GM18858 (cell line): ENCODE measurements around the gene MEF2C.

Experiments
- ATAC-seq: cut with Tn5 transposase; IDR thresholded peaks from one replicate; pipeline ENCODE4 v1.9.1; 2021; ENCODE audit not compliant: unreplicated experiment

MEF2C gene

GRCh38 chr5:88830567-88830966, 52.4 kb downstream of the MEF2C start:
- ATAC-seq = no peak

GRCh38 chr5:88829775-88830174, 53.2 kb downstream of the MEF2C start:
- no peak for ATAC-seq

GRCh38 chr5:88829054-88829453, 53.9 kb downstream of the MEF2C start:
- no peak for ATAC-seq

GRCh38 chr5:88827997-88828396, 55.0 kb downstream of the MEF2C start:
- ATAC-seq = no peak

GRCh38 chr5:88826646-88827585, 56.1 kb downstream of the MEF2C start:
- ATAC-seq = peak; percentile 63

GRCh38 chr5:88825584-88826315, 57.2 kb downstream of the MEF2C start:
- no peak for ATAC-seq

GRCh38 chr5:88824892-88825583, 57.9 kb downstream of the MEF2C start:
- ATAC-seq = no peak

- no peak for ATAC-seq
These were observed 58.8 kb downstream of the MEF2C start for GRCh38 chr5:88824141-88824540.

- no peak for ATAC-seq
These were observed 59.8 kb downstream of the MEF2C start for GRCh38 chr5:88823201-88823600.

- ATAC-seq = no peak
These were observed 61.8 kb downstream of the MEF2C start for GRCh38 chr5:88821161-88821560.

- ATAC-seq = no peak
These were observed 62.4 kb downstream of the MEF2C start for GRCh38 chr5:88820581-88820980.

GRCh38 chr5:88819301-88819999, 63.5 kb downstream of the MEF2C start:
- ATAC-seq = peak; percentile 33

- no peak for ATAC-seq
These were observed 64.7 kb downstream of the MEF2C start for GRCh38 chr5:88818296-88818695.

- no peak for ATAC-seq
These were observed 66.8 kb downstream of the MEF2C start for GRCh38 chr5:88816195-88816594.

GRCh38 chr5:88815050-88815789, 67.8 kb downstream of the MEF2C start:
- no peak for ATAC-seq

GRCh38 chr5:88813805-88814575, 69.0 kb downstream of the MEF2C start:
- ATAC-seq = no peak

- no peak for ATAC-seq
These were observed 69.7 kb downstream of the MEF2C start for GRCh38 chr5:88813244-88813643.

GRCh38 chr5:88808153-88808552, 74.8 kb downstream of the MEF2C start:
- ATAC-seq = peak; percentile 66

GRCh38 chr5:88807327-88807726, 75.7 kb downstream of the MEF2C start:
- no peak for ATAC-seq
